Neural progenitor cell (in vitro differentiated cells): ENCODE results near the gene NTM. TPM values are rescaled to one million over a fixed set of nuclear protein-coding genes. Genes with fewer than 3 reads are reported as not detected.

Experiments
- DNase-seq: peaks from one replicate; pipeline ENCODE4 v3.0.0-alpha.2; 2016; ENCODE audit warnings: low spot score
- H2AFZ ChIP-seq: fragments of 200-600 bp; sonication (generic); replicated peaks from 2 replicates; pipeline ENCODE4 v1.6.1; 2016; ENCODE audit warnings: antibody characterized with exemption
- H3F3A ChIP-seq: fragments of 200-600 bp; sonication (generic); 2 replicates; pipeline ENCODE4 v1.6.1; 2016; ENCODE audit warnings: antibody characterized with exemption, low read depth
- H3K27ac ChIP-seq: fragments of 200-600 bp; sonication (generic); 2 replicates; pipeline ENCODE4 v1.5.1; 2016; ENCODE audit warnings: mild to moderate bottlenecking
- H3K27me3 ChIP-seq: fragments of 200-600 bp; sonication (generic); 2 replicates; pipeline ENCODE4 v1.6.1; 2016; ENCODE audit warnings: mild to moderate bottlenecking, moderate library complexity
- H3K36me3 ChIP-seq: fragments of 200-600 bp; sonication (generic); 2 replicates; pipeline ENCODE4 v1.5.1; 2016
- H3K4me1 ChIP-seq: fragments of 200-600 bp; sonication (generic); 2 replicates; pipeline ENCODE4 v1.6.1; 2016; ENCODE audit warnings: mixed run types
- H3K4me2 ChIP-seq: fragments of 200-600 bp; sonication (generic); 2 replicates; pipeline ENCODE4 v1.6.1; 2016
- H3K4me3 ChIP-seq: fragments of 200-600 bp; sonication (generic); 2 replicates; pipeline ENCODE4 v1.5.1; 2016
- H3K79me2 ChIP-seq: fragments of 200-600 bp; sonication (generic); 2 replicates; pipeline ENCODE4 v1.6.1; 2016; ENCODE audit warnings: low read depth
- H3K9ac ChIP-seq: fragments of 200-600 bp; sonication (generic); 2 replicates; pipeline ENCODE4 v1.6.1; 2016
- H3K9me3 ChIP-seq: fragments of 200-600 bp; sonication (generic); 2 replicates; pipeline ENCODE4 v1.5.1; 2016; ENCODE audit warnings: low read depth
- H4K20me1 ChIP-seq: fragments of 200-600 bp; sonication (generic); 2 replicates; pipeline ENCODE4 v1.6.1; 2016; ENCODE audit warnings: low read depth
- H3K27ac Mint-ChIP-seq: 3 replicates; pipeline ENCODE4 v1.8.0; 2021; ENCODE audit warnings: mixed read lengths
- H3K27me3 Mint-ChIP-seq: 2 replicates; pipeline ENCODE4 v1.8.0; 2022; ENCODE audit warnings: low read depth, mild to moderate bottlenecking, inconsistent platforms, moderate library complexity, mixed read lengths; ENCODE audit not compliant: insufficient read depth
- H3K36me3 Mint-ChIP-seq: 3 replicates; pipeline ENCODE4 v1.8.0; 2021; ENCODE audit warnings: mixed read lengths
- H3K4me1 Mint-ChIP-seq: 3 replicates; pipeline ENCODE4 v1.8.0; 2021; ENCODE audit warnings: mixed read lengths
- H3K4me3 Mint-ChIP-seq: 3 replicates; pipeline ENCODE4 v1.8.0; 2021; ENCODE audit warnings: mild to moderate bottlenecking, moderate library complexity, mixed read lengths
- H3K9me3 Mint-ChIP-seq: 3 replicates; pipeline ENCODE4 v1.8.0; 2020; ENCODE audit warnings: mixed read lengths
- CTCF ChIP-seq: fragments of 200-600 bp; sonication (generic); IDR thresholded peaks from 2 replicates; pipeline ENCODE4 v1.5.1; 2017; ENCODE audit warnings: antibody characterized with exemption, mild to moderate bottlenecking
- EZH2 ChIP-seq: fragments of 200-600 bp; sonication (generic); IDR thresholded peaks from 2 replicates; pipeline ENCODE4 v1.6.1; 2017; ENCODE audit warnings: antibody characterized with exemption, mild to moderate bottlenecking, moderate library complexity
- EZH2phosphoT487 ChIP-seq: fragments of 200-600 bp; sonication (generic); IDR thresholded peaks from 2 replicates; pipeline ENCODE4 v1.6.1; 2017; ENCODE audit warnings: antibody characterized with exemption
- total RNA-seq: library from RNA; depleted of rRNA; stranded (reverse); fragments of >200 nt; gene quantifications from 2 replicates; pipeline ENCODE4 v1.2.3, GENCODE V29; 2015; ENCODE audit warnings: low replicate concordance

Gene NTM
- total RNA-seq, 1 donor from 2014 or later, result 4.3 TPM

GRCh38 chr11:132200353-132200936, 830.0 kb downstream of the NTM start:
- Mint-ChIP-seq H3K9me3 (peaks cover 3% of the 10 kb centered on the region), H3K36me3 (no peaks in the 10 kb centered on the region)
- TF ChIP-seq CTCF (no peak), EZH2phosphoT487 (no peak), EZH2 (no peak)

GRCh38 chr11:132202621-132203020, 832.2 kb downstream of the NTM start:
- DNase-seq, result no peak
- no peaks in the 10 kb centered on the region for H3K27me3 ChIP-seq
- Mint-ChIP-seq H3K9me3 (peaks cover 3% of the 10 kb centered on the region), H3K27me3 (peaks cover 3% of the 10 kb centered on the region), H3K4me3 (no peak overlapping the region), H3K27ac (no peak overlapping the region), H3K4me1 (peaks cover 4% of the 10 kb centered on the region), H3K36me3 (no peaks in the 10 kb centered on the region)
- H3K27ac ChIP-seq, result no peak overlapping the region
- H3K4me1 ChIP-seq, result no peaks in the 10 kb centered on the region
- H3K4me2 ChIP-seq, result no peak overlapping the region
- TF ChIP-seq CTCF (no peak), EZH2phosphoT487 (no peak), EZH2 (no peak)
- H3K36me3 ChIP-seq, result no peaks in the 10 kb centered on the region
- H3K9ac ChIP-seq, result no peak overlapping the region
- H3F3A ChIP-seq, result no peaks in the 10 kb centered on the region
- H4K20me1 ChIP-seq, result no peaks in the 10 kb centered on the region
- no peak overlapping the region for H2AFZ ChIP-seq
- no peak overlapping the region for H3K4me3 ChIP-seq
- no peaks in the 10 kb centered on the region for H3K79me2 ChIP-seq
- no peaks in the 10 kb centered on the region for H3K9me3 ChIP-seq

More at GRCh38 chr11:132200353-132200936, 830.0 kb downstream of the NTM start:
- no peaks in the 10 kb centered on the region for H3K9me3 ChIP-seq
- no peaks in the 10 kb centered on the region for H3K27me3 ChIP-seq
- H3K27ac ChIP-seq, result no peak overlapping the region
- H3K4me1 Mint-ChIP-seq, result peaks cover 4% of the 10 kb centered on the region
- H3K4me2 ChIP-seq, result no peak overlapping the region
- H3K4me1 ChIP-seq, result no peaks in the 10 kb centered on the region
- H3K27ac Mint-ChIP-seq, result no peak overlapping the region
- no peaks in the 10 kb centered on the region for H3F3A ChIP-seq
- H2AFZ ChIP-seq, result no peak overlapping the region
- H3K36me3 ChIP-seq, result no peaks in the 10 kb centered on the region
- H3K9ac ChIP-seq, result no peak overlapping the region
- H3K4me3 Mint-ChIP-seq, result no peak overlapping the region
- no peak for DNase-seq
- H4K20me1 ChIP-seq, result no peaks in the 10 kb centered on the region
- no peaks in the 10 kb centered on the region for H3K79me2 ChIP-seq
- no peak overlapping the region for H3K4me3 ChIP-seq
- H3K27me3 Mint-ChIP-seq, result peaks cover 3% of the 10 kb centered on the region

GRCh38 chr11:132205006-132205405, 834.6 kb downstream of the NTM start:
- no peak overlapping the region for H3K4me2 ChIP-seq
- no peaks in the 10 kb centered on the region for H4K20me1 ChIP-seq
- H3K4me1 ChIP-seq, result no peaks in the 10 kb centered on the region
- Mint-ChIP-seq H3K9me3 (peaks cover 6% of the 10 kb centered on the region), H3K27ac (no peak overlapping the region), H3K4me1 (peaks cover 4% of the 10 kb centered on the region), H3K36me3 (no peaks in the 10 kb centered on the region), H3K4me3 (no peak overlapping the region), H3K27me3 (peaks cover 3% of the 10 kb centered on the region)
- no peaks in the 10 kb centered on the region for H3F3A ChIP-seq
- no peaks in the 10 kb centered on the region for H3K27me3 ChIP-seq
- no peak overlapping the region for H3K9ac ChIP-seq
- no peaks in the 10 kb centered on the region for H3K9me3 ChIP-seq
- TF ChIP-seq EZH2phosphoT487 (no peak), CTCF (no peak), EZH2 (no peak)
- H3K4me3 ChIP-seq, result no peak overlapping the region
- no peak overlapping the region for H2AFZ ChIP-seq
- H3K79me2 ChIP-seq, result no peaks in the 10 kb centered on the region
- no peak overlapping the region for H3K27ac ChIP-seq
- H3K36me3 ChIP-seq, result no peaks in the 10 kb centered on the region
- no peak for DNase-seq
